A673 (cell line): ENCODE results near the gene ARL4C. TPM values are rescaled to one million over a fixed set of nuclear protein-coding genes. Genes with fewer than 3 reads are reported as not detected.

Source experiments
- Bru-seq: library from RNA; stranded (reverse); fragments of 400-500 nt; gene quantifications from one replicate; lab custom pipeline; 2021; lab: Mats Ljungman, UMichigan
- BruChase-seq, 2 experiments: library from RNA; stranded (reverse); fragments of 400-500 nt; gene quantifications; one replicate each; lab custom pipeline; 2021; lab: Mats Ljungman, UMichigan
- BruUV-seq: library from RNA; stranded (reverse); fragments of 400-500 nt; replicated peaks from 2 replicates; lab custom pipeline; 2021; lab: Mats Ljungman, UMichigan
- CTCF ChIA-PET: fragments of 300-600 bp; sonication (Branson Sonifier 250); formaldehyde crosslinking; loops from one replicate; lab custom pipeline; 2022; ENCODE audit warnings: antibody characterized with exemption; lab: Charles Lee
- POLR2A ChIA-PET: fragments of 300-600 bp; sonication (Branson Sonifier 250); formaldehyde crosslinking; loops from one replicate; lab custom pipeline; 2022; ENCODE audit warnings: antibody characterized with exemption; ENCODE audit not compliant: low non-redundant PET; lab: Charles Lee
- DNase-seq: peaks from one replicate; pipeline ENCODE4 v3.0.0-alpha.2; 2015; ENCODE audit warnings: low spot score
- H3K27ac ChIP-seq: fragments of 200-600 bp; sonication (generic); 2 replicates; pipeline ENCODE4 v1.5.1; 2016; ENCODE audit warnings: mixed run types, low read depth, mild to moderate bottlenecking, mixed read lengths, antibody characterized with exemption, low read length; ENCODE audit not compliant: poor library complexity, severe bottlenecking
- H3K27me3 ChIP-seq: fragments of 200-600 bp; sonication (generic); replicated peaks from 2 replicates; pipeline ENCODE4 v1.6.1; 2017; ENCODE audit warnings: mixed run types, low read depth, mild to moderate bottlenecking, mixed read lengths, antibody characterized with exemption, low read length; ENCODE audit not compliant: insufficient read depth, poor library complexity
- H3K36me3 ChIP-seq: fragments of 200-600 bp; sonication (generic); 2 replicates; pipeline ENCODE4 v1.6.1; 2016; ENCODE audit warnings: mixed run types, mild to moderate bottlenecking, mixed read lengths, antibody characterized with exemption, low read length; ENCODE audit not compliant: insufficient read depth, poor library complexity, severe bottlenecking
- H3K4me1 ChIP-seq: fragments of 200-600 bp; sonication (generic); 2 replicates; pipeline ENCODE4 v1.6.1; 2017; ENCODE audit warnings: mixed run types, mild to moderate bottlenecking, mixed read lengths, antibody characterized with exemption, low read length; ENCODE audit not compliant: insufficient read depth, poor library complexity, severe bottlenecking
- H3K4me3 ChIP-seq: fragments of 200-600 bp; sonication (generic); 2 replicates; pipeline ENCODE4 v1.5.1; 2016; ENCODE audit warnings: low read depth, mixed run types, mild to moderate bottlenecking, mixed read lengths, low read length; ENCODE audit not compliant: poor library complexity, severe bottlenecking
- H3K9me3 ChIP-seq: fragments of 200-600 bp; sonication (generic); 2 replicates; pipeline ENCODE4 v1.6.1; 2016; ENCODE audit warnings: mixed run types, low read depth, mild to moderate bottlenecking, mixed read lengths, antibody characterized with exemption, low read length; ENCODE audit not compliant: poor library complexity, severe bottlenecking
- CTCF ChIP-seq: fragments of 300-800, 200-600 bp; sonication (generic); conservative IDR thresholded peaks from 2 replicates; pipeline ENCODE4 v1.5.1; 2017; ENCODE audit warnings: low read depth, mild to moderate bottlenecking, antibody characterized with exemption, low read length, moderate library complexity, mixed read lengths
- EZH2 ChIP-seq: fragments of 200-600 bp; sonication (generic); IDR thresholded peaks from 2 replicates; pipeline ENCODE4 v1.6.1; 2017; ENCODE audit warnings: borderline replicate concordance, low read depth, mild to moderate bottlenecking, mixed read lengths, antibody characterized with exemption, low read length; ENCODE audit not compliant: poor library complexity, severe bottlenecking
- intact Hi-C: fragments of 100-400 bp; cut with micrococcal nuclease; formaldehyde crosslinking; loops from one replicate; pipeline ENCODE4 v1.10.0; 2022; ENCODE audit not compliant: unreplicated experiment
- long read RNA-seq: library from polyadenylated mRNA; stranded (forward); transcript quantifications from one replicate; pipeline ENCODE4 v2.0.0, GENCODE V29; 2022
- total RNA-seq: library from RNA; stranded (reverse); gene quantifications from 2 replicates; pipeline ENCODE4 v1.2.3, GENCODE V29; 2021

ARL4C gene
- total RNA-seq (3.0 and 3.5 TPM in 2 replicates), Bru-seq, nascent RNA (percentile 56 among the genes with signal in this experiment), BruChase-seq, experiment 1, labeled RNA remaining after a 2-hour chase (percentile 79 among the genes with signal in this experiment), BruChase-seq, experiment 2, labeled RNA remaining after a 6-hour chase (percentile 47 among the genes with signal in this experiment)
- long read RNA-seq, full-length matches to known transcripts = 13 of 13 reads
- long read RNA-seq, partial matches to known transcripts = 0 of 13 reads
- long read RNA-seq, other reads (novel, unspliced or antisense) = 0 of 13 reads

DNA sequence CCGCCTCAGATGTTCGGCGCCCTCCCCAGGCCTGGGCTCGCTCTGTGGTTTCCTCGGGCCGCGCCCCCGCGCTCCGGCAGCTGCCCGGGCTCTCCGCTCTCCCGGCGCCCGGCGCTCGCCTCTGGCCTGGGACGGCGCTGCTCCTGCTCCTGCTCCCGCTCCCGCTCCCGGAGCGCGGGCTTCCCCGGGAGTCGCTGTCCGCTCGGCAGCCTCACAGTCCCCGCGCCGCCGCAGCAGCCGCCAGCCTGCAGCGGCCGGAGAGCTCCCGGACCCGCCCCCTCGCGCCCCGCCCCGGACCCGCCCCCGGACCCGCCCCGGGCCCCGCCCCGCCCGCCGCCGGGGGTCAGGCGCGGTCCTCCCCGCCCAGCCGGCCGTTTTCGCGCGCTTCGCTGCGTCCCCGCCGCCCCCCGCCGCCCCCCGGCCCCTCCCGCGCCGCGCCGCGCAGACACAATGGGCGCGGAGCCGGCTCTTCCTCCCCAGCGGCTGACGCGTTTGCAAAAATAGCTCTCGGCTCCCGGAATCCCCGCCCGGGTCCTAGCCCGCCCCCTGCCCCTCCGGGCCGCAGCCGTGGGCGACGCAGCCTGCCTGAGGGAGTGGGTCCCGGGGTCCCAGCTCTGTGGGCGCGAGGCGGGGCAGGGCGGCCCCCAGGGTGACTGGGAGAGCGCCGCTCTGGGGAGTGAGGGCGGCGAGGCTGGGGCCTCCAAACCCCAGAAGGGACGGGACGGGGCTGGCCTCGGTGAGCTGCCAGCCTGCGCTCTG, at the start of gene ARL4C:
ARL4C (minus strand) TSS at position 247 of the 759 bp plus-strand sequence. CDS start 495 bp downstream, outside the sequence.
- no peaks in the 10 kb centered on the region for H3K27me3 ChIP-seq
- H3K4me3 ChIP-seq = peak within 1 kb of the TSS; percentile 56
- no peaks in the 10 kb centered on the region for H3K4me1 ChIP-seq
- no TSS peak for BruUV-seq
- H3K27ac ChIP-seq = peak within 1 kb of the TSS; percentile 59
- intact Hi-C loops = no loop called here
- peak; percentile 78 for DNase-seq
- ChIA-PET POLR2A (no interaction called here), CTCF (interaction anchor here (0.6 to 0.8 kb wide), 5 partner anchors 38 to 620 kb away, joined by 3 to 6 read pairs (median 3); no protein-coding TSS in a partner anchor)
- H3K9me3 ChIP-seq = no peaks in the 10 kb centered on the region
- H3K36me3 ChIP-seq = no peaks in the 10 kb centered on the region
- no peak for TF ChIP-seq CTCF
- TF ChIP-seq EZH2 = no peak

GRCh38 chr2:234544659-234545611, 48.1 kb upstream of the ARL4C start:
- Histone ChIP-seq H3K4me3 (no peak overlapping the region), H3K27me3 (no peaks in the 10 kb centered on the region), H3K9me3 (no peaks in the 10 kb centered on the region), H3K4me1 (no peaks in the 10 kb centered on the region), H3K27ac (no peak overlapping the region), H3K36me3 (no peaks in the 10 kb centered on the region)
- intact Hi-C loops = loop anchor here (1.0 to 2.0 kb wide), 3 partner anchors 256 to 569 kb away; no protein-coding TSS in a partner anchor
- TF ChIP-seq CTCF = peak; percentile 87
- TF ChIP-seq EZH2 = no peak
- CTCF ChIA-PET = interaction anchor here (0.5 to 1.8 kb wide), 10 partner anchors 9 to 603 kb away, joined by 3 to 11 read pairs (median 4); no protein-coding TSS in a partner anchor
- no TSS peak for BruUV-seq
- POLR2A ChIA-PET = no interaction called here
- peak; percentile 78 for DNase-seq

GRCh38 chr2:234542742-234543141, 45.9 kb upstream of the ARL4C start:
- Histone ChIP-seq H3K4me3 (no peak overlapping the region), H3K27ac (no peak overlapping the region), H3K36me3 (no peaks in the 10 kb centered on the region), H3K9me3 (no peaks in the 10 kb centered on the region), H3K27me3 (no peaks in the 10 kb centered on the region), H3K4me1 (no peaks in the 10 kb centered on the region)
- no peak for DNase-seq
- TF ChIP-seq EZH2 = no peak
- TF ChIP-seq CTCF = no peak
- BruUV-seq = no TSS peak
- intact Hi-C loops = no loop called here
- ChIA-PET POLR2A (no interaction called here), CTCF (no interaction called here)
